Endothelial cell of umbilical vein (primary cell): Measurements from ENCODE around the gene PARP9. TPM values are rescaled to one million over a fixed set of nuclear protein-coding genes. Genes with fewer than 3 reads are reported as not detected.
"Not testable (repeated sequence)": the region's sequence is repeated elsewhere in the genome, so short reads cannot be mapped to it uniquely, and the experiment has no call there.

Experiments
- BruUV-seq: library from RNA; stranded (reverse); fragments of 400-500 nt; replicated peaks from 2 replicates; lab custom pipeline; 2021; lab: Mats Ljungman, UMichigan
- CTCF ChIA-PET: fragments of 300-600, 350-600 bp; sonication (Branson Sonifier 250); formaldehyde crosslinking; loops from one replicate; lab custom pipeline; 2021; ENCODE audit warnings: antibody characterized with exemption, inconsistent platforms; lab: Charles Lee
- POLR2A ChIA-PET: fragments of 300-600, 350-600 bp; sonication (Branson Sonifier 250); formaldehyde crosslinking; loops from one replicate; lab custom pipeline; 2021; ENCODE audit warnings: antibody characterized with exemption, inconsistent platforms; lab: Charles Lee
- DNase-seq: peaks from one replicate; pipeline ENCODE4 v3.0.0-alpha.2; 2011; ENCODE audit warnings: low read depth, low spot score
- FAIRE-seq: peaks from 2 replicates; lab custom pipeline; 2011; peaks lifted over from hg19 to GRCh38; lab: Jason Lieb, UNC
- H2AFZ ChIP-seq: 2 replicates; pipeline ENCODE4 v1.6.0; 2012; ENCODE audit warnings: low read depth, low read length, control low read depth, inconsistent platforms
- H3K27ac ChIP-seq: 2 replicates; pipeline ENCODE4 v1.5.1; 2011; ENCODE audit warnings: low read depth, mild to moderate bottlenecking, control low read depth, low read length, moderate library complexity; ENCODE audit not compliant: insufficient read depth
- H3K27me3 ChIP-seq, 2 experiments: 2 replicates each; pipeline versions ENCODE4 v1.6.0 to v1.6.1; 2011; ENCODE audit warnings: low read length in 2 of 2, mixed read lengths in 1 of 2; ENCODE audit not compliant: control insufficient read depth in 2 of 2, insufficient read depth in 2 of 2
- H3K36me3 ChIP-seq, 2 experiments: 2 replicates in 1 of 2; 3 replicates in 1 of 2; pipeline ENCODE4 v1.5.1; 2011; ENCODE audit warnings: low read length in 2 of 2, mild to moderate bottlenecking in 1 of 2, moderate library complexity in 1 of 2; ENCODE audit not compliant: control insufficient read depth in 2 of 2, insufficient read depth in 2 of 2; ENCODE audit errors: extremely low read depth in 1 of 2
- H3K4me1 ChIP-seq: 3 replicates; pipeline ENCODE4 v1.5.1; 2011; ENCODE audit warnings: mild to moderate bottlenecking, low read length; ENCODE audit not compliant: control insufficient read depth, insufficient read depth; ENCODE audit errors: extremely low read depth
- H3K4me2 ChIP-seq: 2 replicates; pipeline ENCODE4 v1.6.1; 2011; ENCODE audit warnings: low read length, control low read depth, mixed read lengths; ENCODE audit not compliant: insufficient read depth
- H3K4me3 ChIP-seq, 3 experiments: fragments of 200-600 bp in 1 of 3; sonication (generic), shearing (Covaris generic) in 1 of 3; replicated peaks in 1 of 3; 2 replicates each; pipeline ENCODE4 v1.5.1; 2011 to 2016; ENCODE audit warnings: control low read depth in 3 of 3, low read length in 3 of 3, mild to moderate bottlenecking in 2 of 3, inconsistent platforms in 1 of 3, low read depth in 1 of 3, moderate library complexity in 1 of 3; ENCODE audit not compliant: insufficient read depth in 1 of 3
- H3K79me2 ChIP-seq: 2 replicates; pipeline ENCODE4 v1.6.0; 2012; ENCODE audit warnings: low read length, inconsistent platforms; ENCODE audit not compliant: control insufficient read depth, insufficient read depth
- H3K9ac ChIP-seq: replicated peaks from 2 replicates; pipeline ENCODE3; 2011; ENCODE audit warnings: low read length, control low read depth; ENCODE audit not compliant: insufficient read depth; ENCODE audit errors: extremely low read depth
- H3K9me1 ChIP-seq: replicated peaks from 3 replicates; pipeline ENCODE4 v1.6.0; 2011; ENCODE audit warnings: mild to moderate bottlenecking, low read length; ENCODE audit not compliant: control insufficient read depth, insufficient read depth; ENCODE audit errors: extremely low read depth
- H3K9me3 ChIP-seq: replicated peaks from 2 replicates; pipeline ENCODE4 v1.5.1; 2012; ENCODE audit warnings: low read length, inconsistent platforms; ENCODE audit not compliant: control insufficient read depth, insufficient read depth
- H4K20me1 ChIP-seq: replicated peaks from 2 replicates; pipeline ENCODE3; 2011; ENCODE audit warnings: mild to moderate bottlenecking, low read length; ENCODE audit not compliant: control insufficient read depth, insufficient read depth; ENCODE audit errors: extremely low read depth
- EZH2 ChIP-seq: IDR thresholded peaks from 2 replicates; pipeline ENCODE4 v1.6.1; 2012; ENCODE audit warnings: borderline replicate concordance, low read depth, mild to moderate bottlenecking, moderate library complexity, low read length, inconsistent platforms; ENCODE audit not compliant: severe bottlenecking
- FOS ChIP-seq: IDR thresholded peaks from 2 replicates; pipeline ENCODE4 v1.6.1; 2011; ENCODE audit warnings: mild to moderate bottlenecking, low read length, moderate library complexity, borderline replicate concordance; ENCODE audit not compliant: insufficient read depth
- GATA2 ChIP-seq: IDR thresholded peaks from 2 replicates; pipeline ENCODE4 v1.7.0; 2011; ENCODE audit warnings: low read depth, mild to moderate bottlenecking, moderate library complexity, mixed read lengths, low read length; ENCODE audit not compliant: insufficient read length, insufficient read depth
- JUN ChIP-seq: IDR thresholded peaks from 2 replicates; pipeline ENCODE4 v1.6.1; 2011; ENCODE audit warnings: borderline replicate concordance, low read depth; ENCODE audit not compliant: insufficient read length, insufficient read depth
- MYC ChIP-seq: IDR thresholded peaks from one replicate; pipeline ENCODE4 v1.6.1; 2011; ENCODE audit warnings: mild to moderate bottlenecking, low read depth, low read length
- POLR2A ChIP-seq: IDR thresholded peaks from 2 replicates; pipeline ENCODE4 v1.6.1; 2012; ENCODE audit warnings: low read depth, mild to moderate bottlenecking, control low read depth, low read length
- POLR2AphosphoS5 ChIP-seq: IDR thresholded peaks from 2 replicates; pipeline ENCODE4 v1.6.1; 2012; ENCODE audit warnings: low read depth, mild to moderate bottlenecking, control low read depth, low read length, moderate library complexity; ENCODE audit not compliant: insufficient read depth
- dilution Hi-C: fragments of 300-500 bp; cut with MboI; formaldehyde crosslinking; loops from one replicate; pipeline ENCODE4 v1.15.0; 2019; ENCODE audit warnings: low sequenced_read_pairs; ENCODE audit not compliant: extremely low pct_ligation_motif_present
- intact Hi-C: fragments of 100-400 bp; cut with micrococcal nuclease; formaldehyde crosslinking; loops from one replicate; pipeline ENCODE4 v1.10.0; 2022
- polyA plus RNA-seq, 4 experiments: library from polyadenylated mRNA; depleted of rRNA in 3 of 4; stranded (reverse) in 3 of 4; unstranded in 1 of 4; fragments of >200 nt; gene quantifications; 2 replicates each; pipeline versions ENCODE4 v1.2.1 to v1.2.3, GENCODE V29; 2011 to 2012; ENCODE audit warnings: missing spikeins in 1 of 4
- total RNA-seq: library from RNA; stranded (reverse); gene quantifications from 2 replicates; pipeline ENCODE4 v1.2.3, GENCODE V29; 2021
- TF ChIP-seq, protein P1 (sequence below), 2 donors: IDR thresholded peaks; 1 replicate in 1 of 2; 2 replicates in 1 of 2; pipeline ENCODE4 v1.5.1; 2011; ENCODE audit warnings: low read length in 2 of 2, mild to moderate bottlenecking in 2 of 2, moderate library complexity in 2 of 2, control low read depth in 1 of 2, inconsistent platforms in 1 of 2, low read depth in 1 of 2; ENCODE audit not compliant: insufficient read depth in 1 of 2; ENCODE audit errors: extremely low read depth in 1 of 2
- TF ChIP-seq, protein P2 (sequence below): IDR thresholded peaks from 2 replicates; pipeline ENCODE4 v1.6.1; 2011; ENCODE audit not compliant: insufficient read depth, insufficient read length

Gene PARP9
- total and polyA plus RNA-seq, 2 donors (not counting 3 experiments of a cell fraction or from before 2014, with no cell fraction given), result 10.1 to 12.5 TPM

DNA sequence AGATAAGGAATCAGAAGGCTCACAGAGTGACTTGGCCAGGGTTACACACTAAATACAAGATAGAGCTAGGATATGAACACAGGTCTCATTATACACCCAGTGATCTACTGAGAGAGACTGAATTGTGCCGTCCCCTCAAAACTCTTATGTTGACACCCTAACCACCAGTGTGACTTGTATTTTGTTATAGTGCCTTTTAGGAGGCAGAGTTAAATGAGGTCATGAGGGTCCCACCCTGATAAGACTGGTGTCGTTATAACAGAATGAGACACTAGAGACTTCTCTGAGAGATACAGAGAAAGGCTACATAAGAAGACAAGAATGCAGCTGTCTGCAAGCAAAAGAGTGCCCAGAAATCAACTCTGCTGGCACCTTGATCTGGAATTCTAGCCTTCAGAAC is 62.0 kb downstream of the PARP9 start:
- DNase-seq (no peak), FAIRE-seq (no peak)
- dilution Hi-C loops, result no loop called here
- intact Hi-C loops, result no loop called here
- POLR2A ChIA-PET, result no interaction called here
- no TSS peak for BruUV-seq
- Histone ChIP-seq H3K27me3 (no peaks in the 10 kb centered on the region), H2AFZ (no peak overlapping the region), H3K4me2 (no peak overlapping the region), H3K4me3 (no peak overlapping the region), H3K9ac (no peak overlapping the region), H3K4me1 (no peaks in the 10 kb centered on the region), H3K36me3 (no peaks in the 10 kb centered on the region), H4K20me1 (peaks cover 21% of the 10 kb centered on the region), H3K9me1 (no peaks in the 10 kb centered on the region), H3K27ac (no peak overlapping the region), H3K9me3 (no peaks in the 10 kb centered on the region), H3K79me2 (peaks cover 96% of the 10 kb centered on the region)
- no peak for TF ChIP-seq POLR2A
- TF ChIP-seq GATA2, result no peak
- TF ChIP-seq FOS, result no peak
- TF ChIP-seq, protein P1, sequence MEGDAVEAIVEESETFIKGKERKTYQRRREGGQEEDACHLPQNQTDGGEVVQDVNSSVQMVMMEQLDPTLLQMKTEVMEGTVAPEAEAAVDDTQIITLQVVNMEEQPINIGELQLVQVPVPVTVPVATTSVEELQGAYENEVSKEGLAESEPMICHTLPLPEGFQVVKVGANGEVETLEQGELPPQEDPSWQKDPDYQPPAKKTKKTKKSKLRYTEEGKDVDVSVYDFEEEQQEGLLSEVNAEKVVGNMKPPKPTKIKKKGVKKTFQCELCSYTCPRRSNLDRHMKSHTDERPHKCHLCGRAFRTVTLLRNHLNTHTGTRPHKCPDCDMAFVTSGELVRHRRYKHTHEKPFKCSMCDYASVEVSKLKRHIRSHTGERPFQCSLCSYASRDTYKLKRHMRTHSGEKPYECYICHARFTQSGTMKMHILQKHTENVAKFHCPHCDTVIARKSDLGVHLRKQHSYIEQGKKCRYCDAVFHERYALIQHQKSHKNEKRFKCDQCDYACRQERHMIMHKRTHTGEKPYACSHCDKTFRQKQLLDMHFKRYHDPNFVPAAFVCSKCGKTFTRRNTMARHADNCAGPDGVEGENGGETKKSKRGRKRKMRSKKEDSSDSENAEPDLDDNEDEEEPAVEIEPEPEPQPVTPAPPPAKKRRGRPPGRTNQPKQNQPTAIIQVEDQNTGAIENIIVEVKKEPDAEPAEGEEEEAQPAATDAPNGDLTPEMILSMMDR (IDR thresholded peaks at IDR 0.05; ENCODE audit: extremely low read depth in 1 of 2, insufficient read depth in 1 of 2, low read depth in 1 of 2, low read length in 2 of 2), result no peak
- TF ChIP-seq EZH2, result no peak
- no peak for TF ChIP-seq MYC
- TF ChIP-seq, protein P2, sequence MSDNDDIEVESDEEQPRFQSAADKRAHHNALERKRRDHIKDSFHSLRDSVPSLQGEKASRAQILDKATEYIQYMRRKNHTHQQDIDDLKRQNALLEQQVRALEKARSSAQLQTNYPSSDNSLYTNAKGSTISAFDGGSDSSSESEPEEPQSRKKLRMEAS, result no peak
- no peak for TF ChIP-seq POLR2AphosphoS5
- TF ChIP-seq JUN, result no peak
- CTCF ChIA-PET, result interaction anchor here (1.1 kb wide), 1 partner anchor 177 kb away, joined by 4 read pairs; no protein-coding TSS in a partner anchor

DNA sequence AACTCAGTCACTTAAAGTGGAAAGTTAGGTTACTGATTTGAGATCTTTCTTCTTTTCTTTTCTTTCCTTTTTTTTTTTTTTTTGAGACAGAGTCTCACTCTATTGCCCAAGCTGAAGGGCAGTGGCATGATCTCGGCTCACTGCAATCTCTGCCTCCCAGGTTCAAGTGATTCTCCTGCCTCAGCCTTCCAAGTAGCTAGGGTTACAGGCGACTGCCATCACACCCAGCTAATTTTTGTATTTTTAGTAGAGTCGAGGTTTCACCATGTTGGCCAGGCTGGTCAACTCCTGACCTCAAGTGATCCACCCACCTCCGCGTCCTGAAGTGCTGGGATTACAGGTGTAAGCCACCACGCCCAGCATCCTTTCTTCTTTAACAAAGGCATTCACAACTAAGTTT is 63.1 kb downstream of the PARP9 start:
- H3K4me3 ChIP-seq, H3K27me3 ChIP-seq, FAIRE-seq, H3K9ac ChIP-seq, BruUV-seq, H2AFZ ChIP-seq, H3K9me3 ChIP-seq, DNase-seq, H3K36me3 ChIP-seq, dilution Hi-C loops, H3K9me1 ChIP-seq, H3K4me2 ChIP-seq, intact Hi-C loops, H3K27ac ChIP-seq, H3K4me1 ChIP-seq: not testable (repeated sequence)
- Histone ChIP-seq H3K79me2 (peaks cover 95% of the 10 kb centered on the region), H4K20me1 (peaks cover 15% of the 10 kb centered on the region)
- ChIA-PET POLR2A (interaction anchor here (0.7 kb wide), 1 partner anchor 17 kb away, joined by 4 read pairs; no protein-coding TSS in a partner anchor), CTCF (interaction anchor here (0.6 to 0.7 kb wide), 2 partner anchors 14 to 1602 kb away, joined by 3 read pairs; no protein-coding TSS in a partner anchor)
